Hepatocyte (in vitro differentiated cells): Measurements from ENCODE around the gene MUC2. TPM values are rescaled to one million over a fixed set of nuclear protein-coding genes. Genes with fewer than 3 reads are reported as not detected.

Source experiments
- DNase-seq: peaks from one replicate; pipeline ENCODE4 v3.0.0-alpha.2; 2016; ENCODE audit warnings: low spot score
- H2AFZ ChIP-seq: fragments of 200-600 bp; sonication (generic); 2 replicates; pipeline ENCODE4 v1.6.0; 2016; ENCODE audit warnings: antibody characterized with exemption, mild to moderate bottlenecking
- H3K27ac ChIP-seq: fragments of 200-600 bp; sonication (generic); 2 replicates; pipeline ENCODE4 v1.5.1; 2016; ENCODE audit warnings: mild to moderate bottlenecking
- H3K27me3 ChIP-seq: fragments of 200-600 bp; sonication (generic); 2 replicates; pipeline ENCODE4 v1.6.1; 2016
- H3K36me3 ChIP-seq: fragments of 200-600 bp; sonication (generic); replicated peaks from 2 replicates; pipeline ENCODE4 v1.5.1; 2016; ENCODE audit warnings: low read depth; ENCODE audit not compliant: insufficient read depth
- H3K4me1 ChIP-seq: fragments of 200-600 bp; sonication (generic); 2 replicates; pipeline ENCODE4 v1.5.1; 2016; ENCODE audit warnings: mild to moderate bottlenecking, moderate library complexity; ENCODE audit not compliant: insufficient read depth
- H3K4me2 ChIP-seq: fragments of 200-600 bp; sonication (generic); 2 replicates; pipeline ENCODE4 v1.6.0; 2016
- H3K4me3 ChIP-seq: fragments of 200-600 bp; sonication (generic); 2 replicates; pipeline ENCODE4 v1.5.1; 2016; ENCODE audit warnings: mild to moderate bottlenecking
- H3K79me2 ChIP-seq: fragments of 200-600 bp; sonication (generic); 2 replicates; pipeline ENCODE4 v1.6.0; 2017; ENCODE audit warnings: mild to moderate bottlenecking
- H3K9me2 ChIP-seq: fragments of 200-600 bp; sonication (generic); replicated peaks from 2 replicates; pipeline ENCODE4 v1.6.0; 2017; ENCODE audit warnings: mild to moderate bottlenecking; ENCODE audit not compliant: insufficient read depth
- H3K9me3 ChIP-seq: fragments of 200-600 bp; sonication (generic); 2 replicates; pipeline ENCODE4 v1.5.1; 2016; ENCODE audit warnings: low read depth, mild to moderate bottlenecking
- H4K20me1 ChIP-seq: fragments of 200-600 bp; sonication (generic); 2 replicates; pipeline ENCODE4 v1.6.0; 2016; ENCODE audit warnings: mild to moderate bottlenecking; ENCODE audit not compliant: insufficient read depth, poor library complexity, severe bottlenecking
- CTCF ChIP-seq: fragments of 200-600 bp; sonication (generic); IDR thresholded peaks from 2 replicates; pipeline ENCODE4 v1.5.1; 2016; ENCODE audit warnings: antibody characterized with exemption, mild to moderate bottlenecking; ENCODE audit not compliant: poor library complexity
- EZH2 ChIP-seq: fragments of 200-600 bp; sonication (generic); IDR thresholded peaks from 2 replicates; pipeline ENCODE4 v1.6.1; 2016; ENCODE audit warnings: antibody characterized with exemption, mild to moderate bottlenecking, borderline replicate concordance
- EZH2phosphoT487 ChIP-seq: fragments of 200-600 bp; sonication (generic); IDR thresholded peaks from one replicate; pipeline ENCODE4 v1.6.1; 2018; ENCODE audit warnings: antibody characterized with exemption, mild to moderate bottlenecking, low read depth, moderate library complexity; ENCODE audit not compliant: unreplicated experiment, severe bottlenecking
- WGBS: methylation state at CpG from one replicate; pipeline ENCODE4 v1.1.6; 2016; ENCODE audit warnings: low lambda C conversion rate; ENCODE audit errors: missing lambda C conversion rate; 5-methylcytosine and 5-hydroxymethylcytosine counted together
- polyA plus RNA-seq: library from polyadenylated mRNA; unstranded; fragments of >200 nt; fragmentation: Nextera tagmentation; extraction: Ambion mirVana; gene quantifications from 2 replicates; pipeline ENCODE4 v1.2.1, GENCODE V29; 2016
- total RNA-seq: library from RNA; depleted of rRNA; stranded (reverse); fragments of >200 nt; gene quantifications from 2 replicates; pipeline ENCODE4 v1.2.3, GENCODE V29; 2014

Gene MUC2
- total and polyA plus RNA-seq, 2 experiments from 2014 or later, result 0.77 to 6.7 TPM

GRCh38 chr11:1060852-1061616, 13.6 kb upstream of the MUC2 start:
- DNase-seq, result peak; percentile 81
- Histone ChIP-seq H3K36me3 (no peaks in the 10 kb centered on the region), H3K27ac (peak overlapping the region; percentile 88)

DNA sequence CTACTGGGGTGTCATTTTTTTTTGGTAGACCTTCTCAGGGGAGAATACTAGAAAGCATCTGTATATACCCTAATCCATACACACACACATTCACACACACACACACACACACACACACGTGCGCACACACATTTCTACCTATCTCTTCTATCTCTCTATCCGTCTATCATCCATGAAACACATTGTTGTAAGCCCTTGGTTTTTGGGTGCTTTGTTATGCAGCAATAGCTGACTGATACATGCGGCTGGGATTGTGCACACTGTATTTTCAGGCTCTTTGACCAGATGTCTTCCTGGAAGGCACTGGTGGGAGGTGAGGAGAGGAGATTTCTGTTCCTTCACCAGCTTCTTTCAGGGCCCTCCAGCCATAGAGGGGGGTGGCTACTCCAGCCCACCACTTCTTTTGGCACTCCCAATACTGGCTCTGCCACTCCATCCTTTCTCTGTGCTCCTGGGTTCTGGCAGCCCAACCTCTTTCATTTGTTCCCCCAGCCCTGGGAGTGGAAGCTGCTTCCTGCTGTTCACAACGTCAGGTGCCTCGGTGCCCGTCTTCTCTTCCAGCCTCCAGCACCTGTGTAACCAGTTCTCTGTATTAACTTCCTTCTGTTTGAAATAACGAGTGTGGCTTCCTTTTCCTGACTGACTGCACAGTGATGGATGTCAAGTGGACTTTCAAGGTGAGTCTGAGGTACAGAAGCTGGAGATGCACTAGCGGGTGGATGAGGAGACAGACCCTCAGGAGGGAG, 12.4 kb upstream of the MUC2 start:
- no peak overlapping the region for H2AFZ ChIP-seq
- no peak overlapping the region for H3K27ac ChIP-seq
- H3K79me2 ChIP-seq, result no peaks in the 10 kb centered on the region
- no peak overlapping the region for H3K4me3 ChIP-seq
- no peaks in the 10 kb centered on the region for H3K9me2 ChIP-seq
- no peak for DNase-seq
- no peak overlapping the region for H3K4me2 ChIP-seq
- WGBS, result 71% methylated on average over 9 of the region's 9 CpGs
- H3K4me1 ChIP-seq, result no peaks in the 10 kb centered on the region
- H3K9me3 ChIP-seq, result no peaks in the 10 kb centered on the region
- no peaks in the 10 kb centered on the region for H4K20me1 ChIP-seq
- TF ChIP-seq CTCF (no peak), EZH2phosphoT487 (no peak), EZH2 (no peak)
- H3K36me3 ChIP-seq, result no peaks in the 10 kb centered on the region
- H3K27me3 ChIP-seq, result no peaks in the 10 kb centered on the region

More at GRCh38 chr11:1060852-1061616, 13.6 kb upstream of the MUC2 start:
- no peaks in the 10 kb centered on the region for H3K79me2 ChIP-seq
- TF ChIP-seq EZH2phosphoT487 (no peak), CTCF (no peak), EZH2 (no peak)
- H3K4me3 ChIP-seq, result no peak overlapping the region
- H3K27me3 ChIP-seq, result no peaks in the 10 kb centered on the region
- 67% methylated on average over 18 of the region's 18 CpGs for WGBS
- no peaks in the 10 kb centered on the region for H3K4me1 ChIP-seq
- H3K4me2 ChIP-seq, result no peak overlapping the region
- H3K9me3 ChIP-seq, result no peaks in the 10 kb centered on the region
- H2AFZ ChIP-seq, result no peak overlapping the region
- no peaks in the 10 kb centered on the region for H4K20me1 ChIP-seq
- H3K9me2 ChIP-seq, result no peaks in the 10 kb centered on the region

DNA sequence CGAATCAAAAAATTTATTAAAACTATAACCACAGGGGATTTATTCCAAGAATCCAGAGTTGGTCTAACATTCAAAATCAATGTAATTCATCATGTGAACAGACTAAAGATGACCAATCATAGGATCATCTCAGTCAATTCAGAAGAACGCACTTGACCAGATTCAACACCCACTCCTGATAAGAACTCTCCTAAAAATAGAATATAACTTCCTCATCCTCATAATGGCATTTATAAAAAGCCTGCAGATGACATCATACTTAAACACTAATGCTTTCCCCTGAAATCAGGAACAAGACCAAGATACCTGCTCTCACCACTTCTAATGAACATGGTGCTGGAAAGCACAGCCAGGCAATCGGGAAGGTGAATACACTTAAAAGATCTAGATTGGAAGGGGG, 10.5 kb upstream of the MUC2 start:
- H3K27ac ChIP-seq, result no peak overlapping the region
- no peaks in the 10 kb centered on the region for H3K36me3 ChIP-seq
- H3K27me3 ChIP-seq, result no peaks in the 10 kb centered on the region
- WGBS, result 84% methylated on average over 3 of the region's 3 CpGs
- TF ChIP-seq EZH2 (no peak), CTCF (no peak), EZH2phosphoT487 (no peak)
- no peaks in the 10 kb centered on the region for H3K79me2 ChIP-seq
- no peaks in the 10 kb centered on the region for H4K20me1 ChIP-seq
- no peaks in the 10 kb centered on the region for H3K9me2 ChIP-seq
- no peaks in the 10 kb centered on the region for H3K4me1 ChIP-seq
- no peaks in the 10 kb centered on the region for H3K9me3 ChIP-seq
- H2AFZ ChIP-seq, result no peak overlapping the region
- H3K4me2 ChIP-seq, result no peak overlapping the region
- H3K4me3 ChIP-seq, result no peak overlapping the region
- no peak for DNase-seq
